PC-3 (cell line): ENCODE results near the gene SHISAL2A.

Experiments used
- CTCF ChIP-seq: fragments of 300-600 bp; sonication (generic); conservative IDR thresholded peaks from 2 replicates; pipeline ENCODE4 v1.5.1; 2017; ENCODE audit warnings: antibody characterized with exemption, low read depth, mild to moderate bottlenecking, low read length
- EZH2 ChIP-seq: fragments of 300-600 bp; sonication (generic); IDR thresholded peaks from one replicate; pipeline ENCODE4 v1.6.1; 2017; ENCODE audit warnings: antibody characterized with exemption, mild to moderate bottlenecking, low read length; ENCODE audit not compliant: unreplicated experiment

- no peak for TF ChIP-seq EZH2
- TF ChIP-seq CTCF, result no peak
Measured at GRCh38 chr1:52627028-52627427, 5.9 kb upstream of the SHISAL2A start.
